Peyer's patch (tissue), 4 donors: ENCODE measurements around the gene PSMB5.

Experiments used
- CTCF ChIP-seq, 6 experiments: fragments of 450-650 bp in 4 of 6; fragments of 200-600 bp in 2 of 6; sonication (generic) in 1 of 6; IDR thresholded peaks; one replicate each; pipeline ENCODE4 v1.5.1; 2017 to 2019; ENCODE audit warnings: antibody characterized with exemption in 6 of 6, mild to moderate bottlenecking in 3 of 6, moderate library complexity in 1 of 6
- POLR2A ChIP-seq, 2 donors: fragments of 450-650 bp; IDR thresholded peaks; one replicate each; pipeline ENCODE4 v1.5.1; 2017; ENCODE audit warnings: antibody characterized with exemption in 2 of 2, mild to moderate bottlenecking in 2 of 2, moderate library complexity in 2 of 2

- TF ChIP-seq CTCF (IDR thresholded peaks at IDR 0.05) (no peak), POLR2A (IDR thresholded peaks at IDR 0.05) (no peak)
Observed at GRCh38 chr14:22978981-22979671, 55.6 kb downstream of the PSMB5 start.
